ENCODE data around the gene FOLR1.
"Not testable (repeated sequence)": the region's sequence is repeated elsewhere in the genome, so short reads cannot be mapped to it uniquely, and the experiment has no call there.

The FOLR1 gene

GRCh38 chr11:72195518-72196270, 3.8 kb downstream of the FOLR1 start:
- no peak for DNase-seq (ENCODE audit: low spot score)
- no peak for TF ChIP-seq CTCF (IDR thresholded peaks at IDR 0.05; ENCODE audit: extremely low read depth, missing control alignments)

- DNase-seq (ENCODE audit: low spot score) = not testable (repeated sequence)
Measured at GRCh38 chr11:72201445-72201844, 9.5 kb downstream of the FOLR1 start.

GRCh38 chr11:72202571-72202970, 10.6 kb downstream of the FOLR1 start:
- TF ChIP-seq CTCF (IDR thresholded peaks at IDR 0.05; ENCODE audit: extremely low read depth, missing control alignments) = no peak
- DNase-seq (ENCODE audit: low spot score) = no peak

- no peak for DNase-seq (ENCODE audit: low spot score)
- TF ChIP-seq CTCF (IDR thresholded peaks at IDR 0.05; ENCODE audit: extremely low read depth, missing control alignments) = no peak
Measured at GRCh38 chr11:72203163-72203562, 11.2 kb downstream of the FOLR1 start.

- no peak for TF ChIP-seq CTCF (IDR thresholded peaks at IDR 0.05; ENCODE audit: extremely low read depth, missing control alignments)
- no peak for DNase-seq (ENCODE audit: low spot score)
Measured at GRCh38 chr11:72204886-72205285, 12.9 kb downstream of the FOLR1 start.

- DNase-seq (ENCODE audit: low spot score) = not testable (repeated sequence)
Measured at GRCh38 chr11:72206794-72207193, 14.9 kb downstream of the FOLR1 start.

- TF ChIP-seq CTCF (IDR thresholded peaks at IDR 0.05; ENCODE audit: extremely low read depth, missing control alignments) = no peak
Measured at GRCh38 chr11:72208281-72208680, 16.3 kb downstream of the FOLR1 start.

GRCh38 chr11:72209101-72209500, 17.2 kb downstream of the FOLR1 start:
- DNase-seq (ENCODE audit: low spot score) = no peak
- TF ChIP-seq CTCF (IDR thresholded peaks at IDR 0.05; ENCODE audit: extremely low read depth, missing control alignments) = no peak

More at GRCh38 chr11:72208281-72208680, 16.3 kb downstream of the FOLR1 start:
- no peak for DNase-seq (ENCODE audit: low spot score)
